Measurements from ENCODE around the gene CYP4V2.

Gene CYP4V2

DNA sequence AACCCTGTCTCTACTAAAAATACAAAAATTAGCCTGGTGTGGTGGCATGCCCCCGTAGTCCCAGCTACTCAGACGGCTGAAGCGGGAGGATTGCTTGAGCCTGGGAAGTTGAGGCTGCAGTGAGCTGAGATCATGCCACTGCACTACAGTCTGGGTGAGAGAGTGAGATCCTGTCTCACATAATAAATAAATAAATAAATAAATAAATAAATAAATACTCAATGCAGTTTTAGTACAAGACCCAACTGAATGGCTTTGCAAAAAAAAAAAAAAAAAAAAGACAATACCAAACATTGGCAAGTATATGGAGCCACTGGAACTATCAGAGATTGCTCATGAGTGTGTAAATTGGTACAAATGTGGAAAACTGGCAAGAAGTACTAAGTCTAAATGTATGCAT is 3.3 kb upstream of the CYP4V2 start:
- DNase-seq (ENCODE audit: low read depth, low spot score), result no peak

DNA sequence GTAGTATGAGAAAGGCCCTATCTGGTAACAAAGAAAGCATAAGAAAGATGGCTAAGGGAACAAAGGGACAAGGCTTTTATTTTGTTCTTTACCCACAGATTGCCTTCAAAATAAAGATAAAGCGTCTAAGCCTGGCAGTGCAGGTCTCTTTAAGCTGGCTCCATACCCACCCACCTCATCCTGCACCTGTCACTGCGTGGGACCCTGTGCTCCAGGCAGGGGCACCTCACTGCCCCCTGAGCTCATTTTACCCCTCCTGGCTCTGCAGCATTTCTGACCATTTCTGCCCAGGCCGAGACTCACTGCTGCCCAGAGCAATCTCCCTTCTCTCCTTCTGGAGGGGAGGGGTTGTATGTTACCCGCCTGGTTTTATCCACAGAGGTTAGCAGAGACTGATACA is 1.7 kb upstream of the CYP4V2 start:
- no peak for DNase-seq (ENCODE audit: low read depth, low spot score)

DNA sequence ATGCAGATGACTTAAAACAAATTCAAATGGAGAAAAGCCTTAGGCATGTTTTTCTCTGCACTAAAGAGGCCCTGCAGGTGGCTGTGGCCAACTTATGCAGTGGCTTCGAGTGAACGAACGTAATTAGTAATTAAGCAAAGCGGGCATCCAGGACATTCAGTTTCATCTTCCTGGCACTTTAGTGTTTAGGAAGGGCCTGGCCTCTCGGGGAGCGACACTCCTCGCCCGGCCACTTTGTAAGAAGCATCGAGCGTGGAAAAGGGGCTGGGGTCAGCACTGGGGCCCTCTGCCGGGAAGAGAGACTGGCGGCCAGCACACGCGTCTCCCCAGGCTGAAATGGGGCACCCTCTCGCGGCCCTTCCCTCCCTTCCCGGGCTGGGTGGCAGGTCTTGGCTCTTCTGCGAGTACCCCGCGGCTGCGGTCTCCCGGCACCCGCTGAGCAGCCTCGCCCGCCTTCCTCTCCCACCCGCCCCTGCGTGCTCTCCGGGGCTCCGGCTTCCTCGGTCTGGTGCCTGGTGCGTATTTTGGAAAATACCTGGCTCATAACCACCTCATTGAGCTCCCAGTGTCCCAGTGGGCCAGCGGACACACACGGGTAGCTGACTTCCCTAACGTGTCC is 677 bp upstream of the CYP4V2 start:
- DNase-seq (ENCODE audit: low read depth, low spot score), result no peak

DNA sequence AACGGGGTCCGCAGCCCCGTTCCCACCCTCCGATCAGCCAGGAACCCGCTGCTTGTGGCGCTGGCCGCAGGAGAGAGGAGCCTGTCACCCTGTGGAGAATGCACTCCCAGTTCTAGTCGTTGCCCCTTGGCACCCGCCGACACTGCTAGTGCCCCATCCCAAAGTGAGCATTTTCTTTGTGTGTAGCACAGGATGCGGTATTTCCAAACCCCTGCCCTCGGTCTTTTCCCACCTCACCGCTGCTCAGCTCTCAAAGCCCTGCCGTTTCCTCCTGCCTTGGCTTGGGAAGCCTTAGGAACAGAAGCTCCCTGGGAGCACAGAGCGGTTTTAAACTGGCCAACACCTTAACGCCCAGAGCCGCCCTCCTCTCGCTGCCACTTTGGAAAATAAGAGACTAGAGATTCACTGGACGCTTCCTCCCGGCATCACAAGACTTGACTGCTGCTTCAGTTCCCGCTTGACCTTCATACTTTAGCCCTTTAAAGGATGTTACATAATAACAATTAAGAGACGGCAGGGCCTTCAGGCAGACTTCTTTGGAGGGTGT is 772 bp downstream of the CYP4V2 start:
- no peak for DNase-seq (ENCODE audit: low read depth, low spot score)

DNA sequence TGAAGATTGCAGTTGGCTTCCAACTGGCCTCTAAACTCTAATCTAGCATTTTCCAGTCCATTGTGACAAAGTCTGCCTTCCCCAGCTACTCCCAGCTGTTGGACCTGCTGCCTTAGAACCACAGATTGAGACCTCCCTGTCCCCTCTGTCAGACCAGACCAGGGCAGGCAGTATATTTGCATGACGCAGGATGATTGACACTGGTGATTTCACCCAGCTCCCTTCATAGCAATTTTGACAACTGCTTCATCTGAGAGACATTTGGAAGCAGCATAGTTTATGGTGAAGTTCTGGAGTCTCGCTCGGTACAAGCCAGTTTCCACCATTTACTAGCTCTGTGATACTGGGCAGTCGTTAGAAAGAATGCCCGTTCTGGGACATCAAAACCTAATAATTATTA is 2.5 kb downstream of the CYP4V2 start:
- no peak for DNase-seq (ENCODE audit: low read depth, low spot score)

DNA sequence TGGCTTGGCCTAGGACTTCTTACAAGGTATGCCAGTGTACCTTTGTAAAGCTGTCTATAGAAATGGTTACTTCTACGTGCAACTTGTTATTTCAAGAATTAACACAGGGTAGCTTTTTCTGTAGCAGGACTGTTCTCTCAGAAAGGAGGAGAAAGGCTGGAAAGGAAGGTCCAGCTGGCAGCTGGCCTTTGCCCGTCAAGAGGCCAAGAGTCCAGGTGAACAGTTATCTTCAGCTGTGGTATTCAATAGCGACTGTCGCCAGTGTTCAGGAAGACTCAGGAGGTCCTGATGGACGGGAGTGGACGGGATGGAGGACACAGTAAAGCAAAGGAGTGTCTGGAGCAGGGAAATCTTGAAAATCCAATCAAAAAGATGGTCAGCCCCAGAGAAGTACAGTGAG is 4.7 kb downstream of the CYP4V2 start:
- no peak for DNase-seq (ENCODE audit: low read depth, low spot score)

DNA sequence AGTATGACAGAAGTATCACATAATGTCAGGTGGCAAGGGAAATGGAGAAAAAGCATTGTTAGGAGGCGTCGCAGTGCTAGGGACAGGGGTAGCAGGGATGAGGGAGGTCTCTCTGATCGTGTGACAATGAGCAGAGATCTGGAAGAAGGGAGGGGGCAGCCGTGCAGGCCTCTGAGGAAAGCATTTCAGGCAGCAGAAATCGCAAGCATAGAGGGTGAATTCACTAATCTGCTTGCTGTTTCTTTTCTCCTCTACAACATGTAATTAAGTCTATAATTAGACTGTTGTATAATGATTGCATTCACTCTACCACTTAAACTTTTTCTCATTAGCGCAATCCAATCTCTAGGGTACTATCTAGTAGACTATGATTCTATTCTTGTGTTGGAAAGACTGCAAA is 9.1 kb downstream of the CYP4V2 start:
- DNase-seq (ENCODE audit: low read depth, low spot score), result no peak

DNA sequence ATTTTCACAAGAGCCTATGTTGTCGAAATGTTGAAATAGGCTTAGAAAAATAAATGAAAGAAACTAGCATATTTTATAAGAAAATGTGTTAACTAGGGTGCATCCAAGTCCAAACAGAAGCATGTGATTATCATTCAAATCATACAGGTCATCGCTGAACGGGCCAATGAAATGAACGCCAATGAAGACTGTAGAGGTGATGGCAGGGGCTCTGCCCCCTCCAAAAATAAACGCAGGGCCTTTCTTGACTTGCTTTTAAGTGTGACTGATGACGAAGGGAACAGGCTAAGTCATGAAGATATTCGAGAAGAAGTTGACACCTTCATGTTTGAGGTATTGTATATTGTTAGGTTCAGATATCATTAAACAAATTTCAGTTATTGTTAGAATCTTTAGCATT is 9.6 kb downstream of the CYP4V2 start:
- no peak for DNase-seq (ENCODE audit: low read depth, low spot score)

DNA sequence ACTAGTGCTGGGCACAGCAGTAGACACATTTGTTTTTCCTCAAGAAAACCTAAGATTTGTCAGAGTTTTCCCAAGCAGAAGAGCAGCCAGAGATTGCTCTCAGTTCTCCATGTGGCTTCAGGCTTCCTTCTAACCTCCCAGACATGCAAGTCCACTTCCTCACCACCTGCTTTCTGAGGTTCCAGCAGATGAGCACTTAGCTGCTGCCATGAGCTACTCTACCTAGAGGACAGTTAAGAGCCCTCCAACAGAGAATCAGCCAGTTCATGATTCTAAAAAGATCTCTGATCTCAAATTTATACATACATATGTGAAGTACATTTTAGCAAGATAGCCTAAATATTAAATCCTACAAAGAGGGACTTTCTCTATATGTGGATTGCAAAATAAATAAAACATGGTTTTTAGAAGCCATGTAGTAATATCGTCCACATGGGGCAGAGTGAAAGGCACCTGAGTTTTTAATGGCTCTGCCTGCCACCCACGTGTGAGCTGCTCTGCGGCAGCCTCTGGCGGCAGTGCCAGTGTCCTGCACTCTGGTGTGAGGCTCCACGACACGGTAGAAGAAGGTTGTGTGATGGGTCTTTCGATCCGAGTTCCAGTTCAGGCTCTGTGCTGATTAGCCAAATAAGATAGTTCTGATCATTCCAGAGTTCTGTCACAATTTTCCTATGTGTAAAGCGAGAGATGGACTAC is 10.3 kb downstream of the CYP4V2 start:
- no peak for DNase-seq (ENCODE audit: low read depth, low spot score)

DNA sequence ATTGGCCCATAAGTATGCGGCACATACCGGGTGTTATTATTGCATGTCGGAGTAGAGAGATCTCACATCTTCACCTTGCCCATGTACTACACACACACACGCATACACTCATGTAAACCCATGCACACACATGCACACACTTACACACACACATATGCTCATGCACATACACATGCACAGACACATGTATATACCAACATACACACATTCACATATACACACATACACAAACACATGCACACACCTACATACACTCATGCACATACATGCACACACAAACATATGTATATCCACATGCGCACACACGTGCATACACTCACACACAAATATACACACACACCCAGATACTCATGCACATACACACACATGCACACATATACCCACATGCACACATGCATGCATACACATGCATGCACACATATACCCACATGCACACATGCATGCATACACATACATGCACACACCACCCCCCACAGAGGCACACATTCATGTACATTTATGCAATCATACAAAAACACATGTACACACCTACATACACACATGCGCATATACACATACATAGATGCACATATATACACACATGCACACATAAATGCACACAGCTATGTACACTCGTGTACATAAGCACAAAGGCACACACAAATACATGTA is 11.2 kb downstream of the CYP4V2 start:
- no peak for DNase-seq (ENCODE audit: low read depth, low spot score)

DNA sequence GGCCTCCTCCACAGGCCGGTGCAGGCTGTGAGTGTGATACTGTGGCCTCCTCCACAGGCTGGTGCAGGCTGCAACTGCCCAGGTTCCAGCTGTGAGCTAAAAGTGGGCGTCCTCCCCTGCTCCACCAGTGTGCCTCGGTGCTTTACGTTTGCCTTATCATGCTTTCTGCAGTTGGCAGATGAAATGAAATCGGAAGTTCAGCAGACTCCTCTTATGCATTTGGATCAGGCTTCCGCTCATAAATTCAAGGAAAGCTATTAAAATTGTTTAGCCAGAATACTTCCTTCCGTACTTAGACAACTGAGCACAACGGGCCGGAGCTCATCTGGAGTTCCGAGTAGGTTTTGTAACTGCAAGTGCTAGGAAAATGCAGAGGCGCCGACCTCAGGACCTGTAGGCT is 12.0 kb downstream of the CYP4V2 start:
- DNase-seq (ENCODE audit: low read depth, low spot score), result no peak

DNA sequence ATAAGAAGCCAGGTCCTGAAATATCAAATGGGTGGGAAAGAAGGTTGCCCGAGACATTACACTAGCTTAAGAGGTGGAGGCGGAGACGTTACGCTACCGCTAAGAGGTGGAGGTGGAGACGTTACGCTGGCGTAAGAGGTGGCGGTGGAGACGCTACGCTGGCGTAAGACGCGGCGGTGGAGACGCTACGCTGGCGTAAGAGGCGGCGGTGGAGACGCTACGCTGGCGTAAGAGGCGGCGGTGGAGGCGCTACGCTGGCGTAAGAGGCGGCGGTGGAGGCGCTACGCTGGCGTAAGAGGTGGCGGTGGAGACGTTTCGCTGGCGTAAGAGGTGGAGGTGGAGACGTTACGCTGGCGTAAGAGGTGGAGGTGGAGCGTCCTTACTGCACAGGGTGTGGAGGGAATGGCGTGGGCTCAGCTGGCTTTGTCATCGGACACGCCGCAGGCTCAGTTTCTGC is 12.8 kb downstream of the CYP4V2 start:
- DNase-seq (ENCODE audit: low read depth, low spot score), result no peak

DNA sequence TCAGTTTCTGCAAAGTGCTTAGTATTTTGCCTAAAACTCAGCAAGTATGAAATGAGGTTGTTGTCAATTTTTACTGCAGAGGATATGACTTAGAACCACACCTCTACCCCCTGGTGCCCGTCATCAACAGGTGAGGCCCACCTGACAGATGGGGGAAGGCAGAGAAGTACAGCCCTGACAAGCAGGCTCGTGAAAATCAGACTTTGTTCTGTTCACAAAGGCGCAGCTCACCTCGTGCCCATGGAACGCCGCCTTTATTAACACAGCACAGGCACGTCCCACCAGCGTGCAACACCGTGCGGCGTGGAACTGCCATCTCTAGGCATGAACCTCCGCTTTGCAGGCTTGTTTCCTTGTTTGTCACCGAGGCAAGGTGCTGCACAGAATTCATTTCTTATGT is 13.3 kb downstream of the CYP4V2 start:
- DNase-seq (ENCODE audit: low read depth, low spot score), result no peak

DNA sequence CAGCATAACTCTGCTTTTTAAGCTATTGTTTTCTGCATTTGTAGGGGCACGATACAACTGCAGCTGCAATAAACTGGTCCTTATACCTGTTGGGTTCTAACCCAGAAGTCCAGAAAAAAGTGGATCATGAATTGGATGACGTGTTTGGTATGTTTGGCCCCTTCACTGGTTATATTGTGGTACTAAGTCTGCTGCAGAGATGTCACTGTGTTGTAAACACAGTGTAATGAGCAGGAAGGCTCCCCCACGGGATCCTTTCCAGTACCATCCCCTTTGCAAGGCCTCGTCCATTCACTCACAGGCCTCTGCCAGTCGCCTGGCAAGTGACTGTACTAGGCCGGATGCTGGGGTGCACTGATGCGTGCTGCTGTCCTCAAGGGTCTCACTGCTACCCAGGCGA is 13.8 kb downstream of the CYP4V2 start:
- DNase-seq (ENCODE audit: low read depth, low spot score), result no peak

DNA sequence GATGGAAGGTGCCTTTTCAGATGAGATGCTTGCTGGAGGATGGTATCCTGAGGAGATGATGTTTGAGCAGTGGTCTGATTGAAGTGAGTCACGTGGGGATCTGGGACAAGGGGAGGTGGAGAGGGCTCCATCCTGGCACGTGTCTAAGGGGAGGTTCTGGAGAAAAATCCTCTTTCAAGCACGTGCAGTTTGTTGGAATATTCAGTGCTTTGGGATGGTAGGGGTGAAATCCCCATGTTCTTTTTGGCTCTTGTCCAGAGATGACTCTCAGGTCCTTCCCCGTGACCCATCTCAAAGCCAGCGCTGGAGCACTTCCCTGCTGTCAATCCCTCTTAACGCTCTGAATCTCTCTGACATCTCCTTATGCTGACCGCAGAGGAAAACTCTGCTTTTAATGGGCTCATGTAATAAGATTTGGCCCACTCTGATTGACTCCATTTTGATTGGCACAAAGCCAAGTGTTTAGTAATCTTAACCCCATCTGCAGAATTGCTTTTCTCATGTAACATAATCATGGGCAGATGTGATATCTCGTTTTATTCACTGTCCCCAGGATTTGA is 25.2 kb downstream of the CYP4V2 start:
- no peak for DNase-seq (ENCODE audit: low read depth, low spot score)

DNA sequence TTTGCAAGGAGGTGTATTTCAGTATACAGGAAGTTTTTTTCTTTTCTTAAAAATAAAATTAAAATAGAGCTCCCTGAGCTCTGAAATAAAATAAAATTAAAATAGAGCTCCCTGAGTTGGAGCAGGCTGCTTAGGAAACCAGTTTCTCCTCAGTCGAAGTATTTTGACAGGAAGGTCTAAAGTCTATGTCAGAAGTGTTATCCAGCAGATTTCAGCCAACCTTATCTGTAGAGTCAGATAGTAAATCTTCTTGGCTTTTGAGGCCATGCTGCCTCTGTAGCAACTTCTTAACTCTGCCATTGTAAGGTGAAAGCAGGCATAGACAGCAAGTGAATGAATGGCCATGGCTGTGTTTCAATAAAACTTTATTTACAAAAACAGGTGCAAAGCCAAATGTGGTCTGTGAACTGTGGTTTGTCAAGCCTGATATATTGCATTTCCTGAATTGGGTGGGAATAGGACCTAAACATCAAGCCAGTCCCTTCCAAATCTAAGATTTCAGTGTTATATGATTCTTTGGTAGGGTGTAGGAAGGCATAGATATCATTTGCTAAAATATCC is 26.4 kb downstream of the CYP4V2 start:
- no peak for DNase-seq (ENCODE audit: low read depth, low spot score)

DNA sequence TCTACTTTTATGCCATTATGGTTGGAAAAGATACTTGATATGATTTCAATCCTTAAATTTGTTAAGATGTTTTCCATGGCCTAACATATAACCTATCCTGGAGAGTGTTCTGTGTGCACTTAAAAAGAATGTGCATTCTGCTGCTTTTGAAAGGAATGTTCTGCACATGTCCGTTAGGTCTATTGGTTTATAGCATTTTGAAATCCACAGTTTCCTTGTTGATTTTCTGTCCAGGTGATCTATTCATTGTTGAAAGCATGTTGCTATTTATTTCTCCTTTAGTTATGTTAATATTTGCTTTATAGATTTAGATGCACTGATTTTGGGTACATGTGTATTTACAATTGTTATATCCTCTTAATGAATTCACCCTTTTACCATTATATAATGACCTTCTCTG is 30.3 kb downstream of the CYP4V2 start:
- no peak for DNase-seq (ENCODE audit: low read depth, low spot score)

DNA sequence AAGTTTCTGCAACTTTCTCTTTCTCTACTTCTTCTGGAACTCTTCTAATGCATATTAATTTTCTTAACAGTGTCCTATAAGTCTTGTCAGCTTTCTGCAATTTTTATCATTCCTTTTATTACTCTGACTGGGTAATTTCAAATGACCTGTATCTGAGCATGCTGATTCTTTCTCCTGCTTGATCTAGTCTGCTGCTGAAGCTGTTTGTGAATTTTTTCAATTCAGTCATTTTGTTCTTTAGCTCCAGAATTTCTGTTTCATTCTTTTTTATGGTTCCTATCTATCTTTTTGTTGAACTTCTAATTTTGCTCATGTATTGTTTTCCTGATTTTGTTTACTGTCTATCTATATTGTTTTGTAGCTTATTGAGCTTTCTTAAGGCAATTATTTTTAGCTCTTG is 34.5 kb downstream of the CYP4V2 start:
- DNase-seq (ENCODE audit: low read depth, low spot score), result no peak

DNA sequence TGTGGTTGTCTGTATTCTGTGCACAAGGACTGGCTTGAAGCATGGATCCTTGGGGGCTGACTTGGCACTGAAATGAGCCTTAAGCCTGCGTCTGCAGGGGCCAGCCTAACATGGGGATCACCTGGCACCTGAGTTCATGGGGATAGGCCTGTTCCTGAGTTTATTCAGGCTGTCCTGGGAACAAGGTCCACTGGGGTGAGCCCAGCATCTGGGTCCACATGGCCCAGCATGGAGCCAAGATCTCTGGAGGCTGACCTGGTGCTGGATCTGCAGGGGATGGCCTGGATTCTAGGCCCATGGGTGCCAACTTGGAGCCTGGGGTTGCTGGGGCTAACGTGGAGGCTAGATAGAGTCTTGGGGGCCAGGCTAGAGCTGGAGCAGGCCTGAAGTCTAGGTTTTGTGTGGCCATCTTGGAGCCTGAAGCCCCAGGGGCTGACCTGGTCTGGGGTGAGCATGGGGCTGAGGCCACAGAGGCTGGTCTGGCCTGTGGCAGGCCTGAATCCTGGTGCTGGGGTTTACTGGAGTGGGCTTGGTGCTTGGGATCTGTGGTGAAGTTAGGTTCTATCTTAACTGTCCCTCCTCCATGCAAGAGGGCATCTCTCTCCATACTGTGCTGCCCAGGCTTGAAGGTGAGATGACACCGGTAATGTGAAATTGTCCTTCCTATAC is 35.3 kb downstream of the CYP4V2 start:
- no peak for DNase-seq (ENCODE audit: low read depth, low spot score)

DNA sequence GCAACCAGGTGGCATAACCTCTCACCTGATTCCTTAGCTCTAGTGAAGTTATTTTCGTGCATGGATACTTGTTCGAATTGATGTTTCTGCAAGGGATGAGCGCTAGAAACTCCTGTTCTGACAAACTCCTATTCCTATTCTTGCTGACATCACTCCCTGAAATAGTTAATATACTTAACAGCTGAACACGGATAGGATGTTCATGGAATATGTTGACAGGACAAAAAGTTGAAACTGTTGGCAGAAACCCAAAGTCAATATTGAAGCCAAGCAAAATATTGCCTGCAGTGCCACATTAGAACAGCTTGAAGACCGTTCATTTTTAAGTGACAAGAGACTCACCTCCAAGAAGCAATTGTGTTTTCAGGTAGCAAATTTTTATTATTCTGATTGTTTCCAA is 35.9 kb downstream of the CYP4V2 start, which contains the start of gene KLKB1:
KLKB1 (plus strand) TSS at position 287 of the 400 bp plus-strand sequence. CDS start 689 bp downstream, outside the sequence.
- DNase-seq (ENCODE audit: low read depth, low spot score), result no peak

DNA sequence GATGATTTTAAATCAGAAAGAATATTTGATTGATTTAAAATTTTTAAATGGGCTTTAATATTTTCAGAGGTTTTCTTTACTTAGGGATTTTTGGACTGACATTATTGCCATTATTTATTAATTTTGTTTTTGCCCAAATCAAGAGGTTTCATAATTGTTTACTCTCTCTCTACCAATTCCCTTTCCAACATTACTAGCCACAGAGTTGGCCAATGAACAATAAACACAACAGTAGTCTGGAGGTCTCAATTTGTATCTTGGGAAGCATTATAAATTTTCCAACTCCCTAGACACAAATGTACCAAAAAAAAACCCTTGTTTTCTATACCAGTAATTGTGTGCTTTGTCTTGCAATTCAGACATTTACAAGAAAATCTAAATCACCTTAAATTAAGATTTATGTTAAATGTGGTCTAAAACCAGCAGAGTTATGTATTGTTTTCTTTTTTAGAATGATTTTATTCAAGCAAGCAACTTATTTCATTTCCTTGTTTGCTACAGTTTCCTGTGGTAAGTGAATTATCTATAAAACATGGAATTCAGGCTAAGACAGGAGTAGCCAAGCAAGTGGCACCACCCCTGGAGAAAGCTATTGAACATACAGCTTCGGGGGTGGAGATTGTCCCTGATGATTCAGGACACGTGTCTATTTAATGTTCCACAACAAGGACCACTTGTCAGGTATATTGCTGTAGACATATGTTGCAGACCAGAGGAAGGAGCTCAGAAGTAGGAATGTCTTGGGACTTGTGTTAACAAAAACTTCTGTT is 36.6 kb downstream of the CYP4V2 start:
- DNase-seq (ENCODE audit: low read depth, low spot score), result no peak
